ENCODE data around the gene SERF2. TPM values are rescaled to one million over a fixed set of nuclear protein-coding genes. Genes with fewer than 3 reads are reported as not detected.
"Not testable (repeated sequence)": the region's sequence is repeated elsewhere in the genome, so short reads cannot be mapped to it uniquely, and the experiment has no call there.

SERF2 gene
- 1,116 TPM for polyA plus RNA-seq (2012; ENCODE audit: insufficient read depth, insufficient read length)

DNA sequence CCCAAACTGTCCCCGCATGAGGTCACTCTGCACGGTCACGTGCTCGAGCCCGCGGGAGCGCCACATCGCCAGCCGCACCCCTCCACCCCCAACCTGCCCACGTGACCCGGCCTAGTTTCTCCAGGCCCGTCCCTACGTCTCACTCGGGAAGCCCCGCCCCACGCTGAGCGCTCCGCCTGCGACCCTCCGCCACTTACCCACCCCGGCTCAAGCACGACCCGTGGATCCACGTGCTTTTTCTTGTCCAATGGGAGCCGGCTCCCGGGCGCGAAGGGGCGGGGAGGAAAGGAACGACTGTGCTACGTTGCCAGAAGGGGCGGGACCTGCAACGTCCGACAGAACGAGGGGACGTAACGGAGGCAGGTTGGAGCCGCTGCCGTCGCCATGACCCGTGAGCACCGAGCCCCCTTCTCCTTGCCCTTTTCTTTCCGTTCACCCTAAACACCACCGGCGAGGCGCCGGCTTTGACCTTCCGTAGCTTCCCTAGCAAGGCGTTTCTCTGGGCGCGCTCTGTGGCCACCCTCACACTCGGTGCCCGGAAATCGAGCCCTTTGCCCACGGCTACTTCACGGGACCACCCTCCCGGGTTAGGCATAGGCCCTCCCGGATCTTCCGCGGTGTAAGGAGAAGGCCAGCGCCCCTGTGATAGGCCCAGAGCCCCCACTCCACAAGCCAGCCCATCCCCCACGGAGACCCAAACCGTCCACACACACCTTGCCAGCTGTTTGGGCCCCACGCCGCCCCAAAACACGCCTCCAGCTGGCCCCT, at the start of gene SERF2:
SERF2 (plus strand) TSS at position 328 of the 768 bp plus-strand sequence; CDS start at position 385, 57 bp downstream.
- DNase-seq (ENCODE audit: low read depth, low spot score), result peak; percentile 99
- H3K4me3 ChIP-seq (ENCODE audit: low read length), result peak within 1 kb of the TSS; percentile 100

DNA sequence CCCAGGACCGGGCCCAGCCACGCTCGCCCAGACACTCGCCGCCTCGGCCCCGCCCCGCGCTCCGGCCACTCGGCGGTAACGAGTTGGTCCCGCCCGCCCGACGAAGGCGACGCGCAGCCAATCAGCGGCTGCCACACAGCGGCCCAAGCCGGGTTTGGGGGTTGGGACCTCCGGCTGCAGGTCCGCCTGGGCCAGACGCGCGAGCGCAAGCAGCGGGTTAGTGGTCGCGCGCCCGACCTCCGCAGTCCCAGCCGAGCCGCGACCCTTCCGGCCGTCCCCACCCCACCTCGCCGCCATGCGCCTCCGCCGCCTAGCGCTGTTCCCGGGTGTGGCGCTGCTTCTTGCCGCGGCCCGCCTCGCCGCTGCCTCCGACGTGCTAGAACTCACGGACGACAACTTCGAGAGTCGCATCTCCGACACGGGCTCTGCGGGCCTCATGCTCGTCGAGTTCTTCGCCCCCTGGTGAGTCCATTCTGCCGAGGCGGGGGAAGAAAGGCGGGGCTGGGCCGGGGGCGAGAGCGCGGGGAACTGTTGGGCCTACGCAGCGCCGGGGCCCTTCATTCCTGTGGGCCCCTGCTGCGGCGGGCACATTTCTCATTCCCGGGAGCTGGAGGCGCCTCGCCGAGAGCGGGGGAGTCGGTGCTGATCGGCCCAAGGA, 45.7 kb upstream of the SERF2 start, which contains the start of gene PDIA3:
PDIA3 (plus strand) TSS at position 194 of the 658 bp plus-strand sequence; CDS start at position 296, 102 bp downstream.
- H3K4me3 ChIP-seq (ENCODE audit: low read length), result peak within 1 kb of the TSS; percentile 72
- peak; percentile 65 for DNase-seq (ENCODE audit: low read depth, low spot score)

DNA sequence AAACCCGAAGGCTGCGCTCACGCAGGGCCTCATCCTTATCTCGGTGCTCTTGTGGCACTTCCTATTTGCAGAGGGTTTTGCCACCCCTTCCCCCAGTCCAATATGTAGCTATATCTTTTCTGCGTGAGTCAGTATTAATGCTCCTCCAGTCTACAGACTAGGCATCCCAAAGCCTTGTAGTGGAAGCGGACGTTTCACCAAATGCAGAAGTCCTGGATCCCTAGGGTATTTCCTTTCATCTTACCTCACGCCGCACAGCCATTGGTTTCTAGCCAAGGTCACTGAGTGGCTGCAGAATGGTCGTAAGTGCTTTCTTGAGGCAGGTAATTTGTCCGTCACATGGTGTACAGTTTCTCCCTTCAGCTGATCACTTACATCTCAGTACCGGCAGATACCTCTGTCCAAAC, 45.2 kb upstream of the SERF2 start:
- H3K4me3 ChIP-seq (ENCODE audit: low read length), result peak overlapping the region; percentile 72
- not testable (repeated sequence) for DNase-seq (ENCODE audit: low read depth, low spot score)

DNA sequence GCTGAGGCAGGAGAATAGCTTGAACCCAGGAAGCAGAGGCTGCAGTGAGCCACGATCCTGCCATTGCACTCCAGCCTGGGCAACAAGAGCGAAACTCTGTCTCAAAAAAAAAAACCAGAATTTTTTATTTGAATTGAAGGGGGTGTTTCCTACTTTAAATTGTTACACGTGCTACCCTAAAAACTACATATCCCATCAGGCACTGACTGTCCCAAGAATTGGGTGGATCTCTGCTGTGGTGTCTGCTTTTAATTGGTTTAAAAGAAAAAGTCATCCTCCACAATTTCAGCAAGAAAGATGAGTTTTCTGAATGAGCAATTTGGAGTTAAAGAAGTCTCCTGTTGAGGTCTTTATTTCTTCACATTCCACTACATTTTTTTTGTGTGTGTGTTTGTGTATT, 43.7 kb upstream of the SERF2 start:
- no peak overlapping the region for H3K4me3 ChIP-seq (ENCODE audit: low read length)
- no peak for DNase-seq (ENCODE audit: low read depth, low spot score)

DNA sequence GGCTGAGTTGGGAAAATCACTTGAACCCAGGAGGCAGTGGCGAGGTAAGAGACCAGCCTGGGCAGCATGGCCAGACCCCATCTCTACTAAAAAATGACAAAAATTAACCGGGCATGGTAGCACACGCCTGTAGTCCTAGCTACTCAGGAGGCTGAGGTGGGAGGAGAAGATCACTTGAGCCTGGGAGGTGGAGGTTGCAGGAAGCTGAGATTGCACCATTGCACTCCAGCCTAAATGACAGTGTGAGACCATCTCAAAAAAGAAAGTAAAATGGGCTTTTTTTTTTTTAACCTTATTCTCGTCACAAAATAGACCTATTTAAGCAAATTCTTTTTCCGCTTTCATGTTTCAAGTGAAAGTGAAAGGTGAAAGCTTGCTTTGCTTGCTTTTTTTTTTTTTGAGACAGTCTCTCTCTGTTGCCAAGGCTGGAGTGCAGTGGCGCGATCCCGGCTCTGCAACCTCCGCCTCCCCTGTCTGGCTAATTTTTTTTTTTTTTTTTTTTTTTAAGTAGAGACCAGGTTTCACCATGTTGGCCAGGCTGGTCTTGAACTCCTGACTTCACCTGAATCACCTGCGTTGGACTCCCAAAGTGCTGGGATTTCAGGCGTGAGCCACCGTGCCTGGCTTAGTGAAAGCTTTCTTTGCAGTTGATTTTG, 42.3 kb upstream of the SERF2 start:
- H3K4me3 ChIP-seq (ENCODE audit: low read length), result no peak overlapping the region
- peak; percentile 49 for DNase-seq (ENCODE audit: low read depth, low spot score)

DNA sequence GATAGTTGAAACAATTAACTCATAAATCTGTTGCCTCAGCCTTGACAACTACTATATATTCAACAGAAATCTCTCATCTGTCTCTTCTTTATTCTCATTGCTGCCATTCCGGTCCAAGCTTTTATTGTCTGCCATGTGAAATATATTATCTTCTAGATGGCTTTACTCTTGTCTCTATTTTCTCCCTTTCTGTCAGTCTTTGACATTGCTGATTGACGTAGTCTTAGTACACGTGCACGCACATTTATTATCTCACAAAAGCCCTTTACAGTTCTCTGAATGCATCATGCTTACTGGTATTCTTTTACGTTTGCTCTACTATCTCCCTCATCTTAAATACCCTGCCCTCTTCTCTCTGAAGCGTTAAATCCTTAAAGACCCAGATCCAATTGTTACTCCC, 40.2 kb upstream of the SERF2 start:
- no peak for DNase-seq (ENCODE audit: low read depth, low spot score)
- H3K4me3 ChIP-seq (ENCODE audit: low read length), result no peak overlapping the region

DNA sequence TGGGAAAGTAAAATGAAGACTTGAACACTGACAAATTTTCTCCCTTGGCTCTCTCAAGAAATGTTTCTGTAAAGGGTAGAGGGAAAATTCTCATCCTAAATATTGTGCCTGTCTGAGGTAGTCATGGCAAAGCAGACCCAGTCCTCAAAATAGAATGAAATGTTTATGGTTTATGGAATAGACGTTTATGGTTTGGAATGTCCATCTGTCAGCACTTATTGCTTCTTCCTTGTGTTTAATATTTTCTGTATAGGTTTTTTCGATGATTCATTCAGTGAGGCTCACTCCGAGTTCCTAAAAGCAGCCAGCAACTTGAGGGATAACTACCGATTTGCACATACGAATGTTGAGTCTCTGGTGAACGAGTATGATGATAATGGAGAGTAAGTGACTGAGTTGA, 29.3 kb upstream of the SERF2 start:
- no peak for DNase-seq (ENCODE audit: low read depth, low spot score)
- no peak overlapping the region for H3K4me3 ChIP-seq (ENCODE audit: low read length)

DNA sequence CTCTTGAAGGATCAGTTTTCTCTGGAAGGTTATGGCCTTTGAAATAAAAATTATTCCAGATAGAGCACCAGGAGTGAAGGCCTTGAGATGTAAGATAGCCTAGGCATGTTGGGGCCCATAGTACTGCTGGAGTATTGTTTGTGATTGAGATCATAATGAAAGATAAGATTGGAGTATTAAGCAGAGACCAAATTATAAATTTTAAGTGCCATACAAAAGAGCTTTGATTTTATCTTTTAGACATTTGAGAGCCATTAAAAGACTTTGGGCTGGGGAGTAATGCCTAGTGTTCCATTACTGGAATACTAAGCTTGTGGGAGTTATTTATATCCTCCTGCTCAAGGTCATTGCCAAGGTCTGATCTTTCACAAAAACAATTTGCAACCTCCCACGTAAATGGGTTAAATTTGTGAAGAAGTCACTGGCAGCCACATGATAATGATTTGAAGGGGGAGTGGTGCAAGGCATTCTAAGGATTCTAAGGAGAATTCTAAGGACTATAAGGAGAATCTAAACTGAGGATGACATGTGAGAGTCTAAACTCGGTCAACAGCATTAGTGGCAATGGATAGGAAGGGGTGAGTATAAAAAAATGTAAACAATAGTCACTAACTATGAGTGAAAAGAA, 28.2 kb upstream of the SERF2 start:
- no peak overlapping the region for H3K4me3 ChIP-seq (ENCODE audit: low read length)
- no peak for DNase-seq (ENCODE audit: low read depth, low spot score)

DNA sequence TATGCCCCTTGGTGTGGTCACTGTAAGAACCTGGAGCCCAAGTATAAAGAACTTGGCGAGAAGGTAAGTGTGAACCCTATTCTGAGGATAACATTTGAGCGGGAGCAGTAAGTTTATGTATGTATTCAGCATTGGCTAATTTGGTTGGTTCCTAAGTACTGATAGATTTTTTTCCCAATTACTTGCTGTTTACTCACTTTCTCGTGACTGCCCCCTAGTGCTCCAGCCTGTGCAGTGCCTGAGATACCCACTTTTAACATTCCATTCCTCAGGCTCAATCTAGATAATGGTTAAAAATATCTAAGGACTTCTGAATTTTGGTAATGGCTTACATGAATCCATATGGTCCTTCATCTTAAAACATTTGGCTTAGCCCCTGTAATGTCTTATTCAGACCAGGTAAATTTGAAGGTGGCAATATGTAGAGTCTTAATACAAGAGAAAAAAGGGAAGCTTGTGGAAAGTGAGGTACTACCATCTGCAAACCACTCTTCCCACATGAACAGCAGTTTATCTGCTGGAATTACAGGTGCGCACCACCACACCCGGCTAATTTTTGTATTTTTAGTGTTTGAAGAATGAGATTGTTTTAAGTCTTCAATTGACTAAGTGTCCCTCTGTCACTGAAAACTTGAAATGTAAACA, 22.4 kb upstream of the SERF2 start:
- H3K4me3 ChIP-seq (ENCODE audit: low read length), result no peak overlapping the region
- DNase-seq (ENCODE audit: low read depth, low spot score), result peak; percentile 50

DNA sequence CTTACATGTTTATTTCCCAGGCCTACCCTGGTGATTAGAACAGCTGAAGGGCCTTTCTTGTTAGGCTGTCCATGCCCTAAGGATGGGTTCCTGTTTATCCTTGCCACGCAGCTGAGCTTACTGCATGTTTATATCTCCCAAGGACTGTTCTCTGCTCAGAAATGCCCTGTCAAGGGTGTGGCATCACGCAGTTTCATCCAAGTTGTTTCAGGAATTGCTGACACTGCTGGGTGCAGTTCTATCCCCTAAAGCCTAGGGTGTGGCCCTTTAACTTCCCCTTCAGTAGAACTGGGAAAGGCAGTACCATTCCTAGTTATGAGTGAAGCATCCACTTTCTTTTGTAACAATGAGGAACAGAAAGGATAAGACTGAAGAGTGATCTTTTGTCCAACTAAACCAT, 20.3 kb upstream of the SERF2 start:
- H3K4me3 ChIP-seq (ENCODE audit: low read length), result no peak overlapping the region
- no peak for DNase-seq (ENCODE audit: low read depth, low spot score)

DNA sequence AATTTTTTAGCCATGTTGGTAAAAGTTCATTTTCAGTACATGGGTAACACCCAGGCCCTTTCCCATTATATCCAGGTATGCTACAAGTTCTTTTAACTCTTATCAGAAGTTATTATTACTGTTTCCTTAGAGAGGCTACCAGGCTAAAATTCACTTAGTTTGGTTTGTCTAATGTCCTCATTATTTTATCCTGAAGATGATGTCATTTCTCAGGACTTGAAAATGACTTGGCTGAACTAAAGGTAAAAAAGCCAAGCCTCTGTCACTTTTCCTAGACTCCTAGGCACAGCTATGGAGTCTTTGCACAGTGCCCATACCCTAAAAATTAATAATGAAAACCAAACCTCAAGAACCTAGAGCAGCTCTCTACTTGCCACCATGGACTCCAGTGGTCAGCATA, 19.5 kb upstream of the SERF2 start:
- no peak overlapping the region for H3K4me3 ChIP-seq (ENCODE audit: low read length)
- DNase-seq (ENCODE audit: low read depth, low spot score), result no peak

DNA sequence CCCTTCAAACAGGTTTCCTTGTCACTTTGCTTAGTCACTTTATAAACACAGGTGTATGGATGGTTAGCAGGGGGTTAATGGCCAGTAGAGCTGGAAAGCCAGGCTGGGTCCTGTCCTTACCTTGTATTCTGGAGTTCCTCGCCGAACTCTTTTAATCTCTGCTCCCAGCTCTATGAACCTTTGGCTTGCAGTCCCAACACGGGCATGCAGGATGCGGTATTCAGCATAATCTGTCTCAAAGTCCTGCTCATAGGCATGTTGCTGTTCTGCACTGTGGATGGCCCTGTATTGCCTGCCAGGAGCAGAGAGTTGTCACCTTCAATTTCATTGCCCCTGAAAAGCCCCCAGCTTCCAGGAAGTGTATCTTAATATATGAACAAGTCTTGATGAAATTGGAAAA, 18.1 kb upstream of the SERF2 start:
- no peak for DNase-seq (ENCODE audit: low read depth, low spot score)
- H3K4me3 ChIP-seq (ENCODE audit: low read length), result no peak overlapping the region

DNA sequence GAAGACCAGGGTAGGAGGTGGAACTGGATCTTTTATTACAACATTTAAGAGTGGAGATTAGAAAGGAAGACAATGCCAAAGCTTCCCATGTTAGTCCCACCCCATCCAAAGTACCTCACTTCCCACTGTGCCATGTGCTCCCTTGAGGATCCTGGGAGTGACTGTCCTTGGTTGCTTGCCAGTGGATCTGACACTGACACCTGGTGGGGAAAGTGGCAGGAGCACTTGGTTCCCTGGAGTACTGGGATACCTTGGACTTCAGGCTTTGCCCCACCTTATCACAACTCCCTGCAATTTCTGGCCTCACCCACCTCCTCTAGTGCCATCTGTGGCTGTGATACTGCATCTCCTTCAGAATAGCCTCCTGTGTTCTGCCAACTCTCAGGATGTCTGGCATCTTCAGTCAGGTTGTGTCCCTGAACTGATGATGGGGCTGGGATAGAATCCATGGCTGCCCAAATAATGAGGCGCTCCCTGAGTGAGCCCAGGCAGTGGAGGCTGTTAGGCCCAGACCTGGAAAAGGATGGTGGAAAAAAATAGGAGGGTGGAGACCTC, 16.6 kb upstream of the SERF2 start:
- no peak for DNase-seq (ENCODE audit: low read depth, low spot score)
- H3K4me3 ChIP-seq (ENCODE audit: low read length), result no peak overlapping the region

DNA sequence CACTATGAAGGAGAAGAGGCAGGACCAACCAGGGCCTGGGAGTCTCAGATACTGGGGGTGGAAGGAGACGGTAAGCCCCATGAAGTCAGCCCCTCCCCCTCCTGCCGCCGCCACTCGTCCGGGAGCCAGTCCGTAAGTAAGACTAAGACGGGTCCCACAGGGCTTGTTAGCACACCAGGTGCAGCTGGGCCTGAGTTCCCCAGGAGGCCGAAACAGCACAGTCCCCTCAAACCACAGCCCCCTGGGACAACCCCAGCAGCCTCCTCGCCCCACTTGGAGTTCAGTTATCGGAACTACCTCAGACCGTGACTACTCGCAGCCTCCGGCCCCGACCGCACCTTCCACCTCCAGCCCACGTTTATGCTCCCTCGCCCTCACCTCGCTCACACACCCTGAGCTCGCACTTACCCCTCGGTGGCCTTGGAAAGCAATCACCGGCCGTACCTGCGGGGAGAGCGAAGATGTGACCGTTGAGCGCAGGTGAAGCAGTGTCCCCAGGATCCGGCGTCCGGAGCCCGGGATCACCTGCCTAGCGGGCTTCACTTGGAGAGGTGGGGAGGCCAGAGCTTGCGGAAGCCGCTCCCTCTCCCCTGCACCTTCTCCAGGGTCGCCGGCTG, 15.9 kb upstream of the SERF2 start:
- peak overlapping the region; percentile 76 for H3K4me3 ChIP-seq (ENCODE audit: low read length)
- DNase-seq (ENCODE audit: low read depth, low spot score), result no peak

DNA sequence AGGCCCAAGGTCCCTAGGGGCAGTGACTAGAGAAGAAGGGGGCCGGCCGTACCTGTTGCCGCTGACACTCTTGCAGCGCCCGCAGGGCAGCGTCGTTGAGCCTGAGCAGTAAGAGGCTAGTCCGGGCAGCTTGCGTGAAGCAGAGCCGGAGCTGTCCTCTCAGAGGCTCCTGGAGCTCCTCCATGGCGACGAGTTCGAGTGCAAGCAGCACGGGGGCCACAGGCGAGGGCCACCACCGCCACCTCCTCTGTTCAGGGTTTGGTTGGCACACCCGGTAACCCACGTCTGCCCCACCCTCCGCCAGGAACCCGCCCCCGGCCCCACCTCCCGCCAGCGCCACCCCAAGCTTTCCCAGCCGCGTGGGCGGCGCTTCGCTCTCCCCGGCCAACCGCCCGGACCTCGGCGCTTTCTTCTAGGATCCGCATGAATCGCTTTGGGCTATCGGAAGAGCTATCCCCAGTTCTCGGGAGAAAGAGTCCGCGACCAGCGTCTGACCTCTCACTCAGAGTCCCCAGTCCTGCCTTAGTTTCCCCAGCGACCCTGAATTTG, 15.3 kb upstream of the SERF2 start, which contains the start of gene ELL3:
ELL3 (minus strand) TSS at position 249 of the 549 bp plus-strand sequence; CDS start at position 184, 65 bp downstream.
- H3K4me3 ChIP-seq (ENCODE audit: low read length), result peak within 1 kb of the TSS; percentile 76
- DNase-seq (ENCODE audit: low read depth, low spot score), result peak; percentile 54

DNA sequence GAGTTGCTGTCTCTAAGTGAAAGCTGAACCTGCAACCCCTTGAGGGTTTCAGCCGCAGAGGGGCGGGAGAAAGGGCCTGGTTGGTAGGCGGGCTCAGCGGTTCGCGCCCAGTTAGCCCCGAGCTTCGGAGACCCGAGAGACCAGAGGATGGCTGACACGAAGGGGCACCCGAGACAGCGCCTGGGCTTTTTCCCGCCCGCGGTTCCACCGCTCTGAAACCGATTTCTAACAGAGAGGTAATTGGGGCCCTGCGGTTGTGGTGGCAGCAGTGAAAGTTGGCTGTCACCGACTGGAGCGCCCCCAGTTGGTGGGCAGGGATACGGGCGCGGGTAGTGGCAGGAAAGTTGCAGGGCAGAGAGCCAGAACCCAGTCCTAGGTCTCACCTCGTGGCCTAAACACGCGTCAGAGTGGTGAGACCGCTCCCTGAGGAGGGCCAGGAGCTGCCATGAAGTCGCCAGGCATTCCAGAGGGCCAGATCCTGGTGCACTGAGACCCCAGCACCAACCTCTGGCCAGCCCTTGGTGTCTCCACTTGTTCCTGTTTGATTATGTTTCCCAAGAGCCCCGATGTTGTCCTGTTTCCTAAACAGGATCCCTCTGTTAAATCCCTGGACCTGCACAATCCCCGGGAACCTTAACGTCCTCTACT, 14.7 kb upstream of the SERF2 start:
- peak overlapping the region; percentile 76 for H3K4me3 ChIP-seq (ENCODE audit: low read length)
- DNase-seq (ENCODE audit: low read depth, low spot score), result peak; percentile 77

DNA sequence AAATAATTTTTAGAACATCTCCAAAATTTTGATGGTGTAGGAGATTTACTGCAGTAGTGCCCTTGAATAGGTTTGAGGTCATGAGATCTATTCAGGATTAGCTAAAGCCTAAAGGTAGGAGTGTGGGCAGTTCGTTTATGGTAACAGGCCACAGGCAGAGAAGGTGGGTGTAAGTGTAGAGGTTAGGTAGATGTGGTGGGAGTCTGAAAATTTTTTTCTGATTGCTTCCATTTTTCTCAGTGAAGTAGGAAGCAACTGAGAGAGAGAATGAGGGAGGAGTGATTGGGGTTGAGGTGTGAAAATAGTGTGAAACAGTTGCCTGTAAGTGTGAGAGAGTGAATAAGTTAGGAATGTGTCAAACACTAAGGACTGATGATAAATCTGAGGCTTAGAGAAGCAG, 13.1 kb upstream of the SERF2 start:
- no peak overlapping the region for H3K4me3 ChIP-seq (ENCODE audit: low read length)
- no peak for DNase-seq (ENCODE audit: low read depth, low spot score)

DNA sequence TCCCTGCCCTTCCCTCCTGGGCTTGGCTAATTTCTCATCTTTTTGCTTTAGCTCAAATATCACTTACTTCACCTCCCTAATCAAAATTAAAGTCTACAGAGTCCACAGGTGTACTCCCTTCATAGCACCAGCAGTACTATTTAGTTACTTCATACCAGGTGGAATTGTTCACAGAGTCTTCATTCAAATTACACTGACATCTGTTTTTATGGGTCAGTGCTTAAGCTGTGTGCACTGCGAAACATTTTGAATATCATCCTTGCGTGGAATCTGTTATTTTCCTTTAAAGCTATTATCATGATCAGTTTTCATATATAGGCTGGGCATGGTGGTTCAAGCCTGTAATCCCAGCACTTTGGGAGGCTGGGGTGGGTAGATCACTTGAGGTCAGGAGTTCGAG, 2.7 kb upstream of the SERF2 start:
- no peak overlapping the region for H3K4me3 ChIP-seq (ENCODE audit: low read length)
- no peak for DNase-seq (ENCODE audit: low read depth, low spot score)

Data from Jurkat, Clone E6-1 (cell line).